HG03159 (cell line): ENCODE data around the gene RBM6.
"Not testable (repeated sequence)": the region's sequence is repeated elsewhere in the genome, so short reads cannot be mapped to it uniquely, and the experiment has no call there.

Experiments
- ATAC-seq: cut with Tn5 transposase; IDR thresholded peaks from one replicate; pipeline ENCODE4 v1.9.1; 2021; ENCODE audit warnings: mild to moderate bottlenecking, moderate library complexity; ENCODE audit not compliant: unreplicated experiment

RBM6 gene, protein sequence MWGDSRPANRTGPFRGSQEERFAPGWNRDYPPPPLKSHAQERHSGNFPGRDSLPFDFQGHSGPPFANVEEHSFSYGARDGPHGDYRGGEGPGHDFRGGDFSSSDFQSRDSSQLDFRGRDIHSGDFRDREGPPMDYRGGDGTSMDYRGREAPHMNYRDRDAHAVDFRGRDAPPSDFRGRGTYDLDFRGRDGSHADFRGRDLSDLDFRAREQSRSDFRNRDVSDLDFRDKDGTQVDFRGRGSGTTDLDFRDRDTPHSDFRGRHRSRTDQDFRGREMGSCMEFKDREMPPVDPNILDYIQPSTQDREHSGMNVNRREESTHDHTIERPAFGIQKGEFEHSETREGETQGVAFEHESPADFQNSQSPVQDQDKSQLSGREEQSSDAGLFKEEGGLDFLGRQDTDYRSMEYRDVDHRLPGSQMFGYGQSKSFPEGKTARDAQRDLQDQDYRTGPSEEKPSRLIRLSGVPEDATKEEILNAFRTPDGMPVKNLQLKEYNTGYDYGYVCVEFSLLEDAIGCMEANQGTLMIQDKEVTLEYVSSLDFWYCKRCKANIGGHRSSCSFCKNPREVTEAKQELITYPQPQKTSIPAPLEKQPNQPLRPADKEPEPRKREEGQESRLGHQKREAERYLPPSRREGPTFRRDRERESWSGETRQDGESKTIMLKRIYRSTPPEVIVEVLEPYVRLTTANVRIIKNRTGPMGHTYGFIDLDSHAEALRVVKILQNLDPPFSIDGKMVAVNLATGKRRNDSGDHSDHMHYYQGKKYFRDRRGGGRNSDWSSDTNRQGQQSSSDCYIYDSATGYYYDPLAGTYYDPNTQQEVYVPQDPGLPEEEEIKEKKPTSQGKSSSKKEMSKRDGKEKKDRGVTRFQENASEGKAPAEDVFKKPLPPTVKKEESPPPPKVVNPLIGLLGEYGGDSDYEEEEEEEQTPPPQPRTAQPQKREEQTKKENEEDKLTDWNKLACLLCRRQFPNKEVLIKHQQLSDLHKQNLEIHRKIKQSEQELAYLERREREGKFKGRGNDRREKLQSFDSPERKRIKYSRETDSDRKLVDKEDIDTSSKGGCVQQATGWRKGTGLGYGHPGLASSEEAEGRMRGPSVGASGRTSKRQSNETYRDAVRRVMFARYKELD

DNA sequence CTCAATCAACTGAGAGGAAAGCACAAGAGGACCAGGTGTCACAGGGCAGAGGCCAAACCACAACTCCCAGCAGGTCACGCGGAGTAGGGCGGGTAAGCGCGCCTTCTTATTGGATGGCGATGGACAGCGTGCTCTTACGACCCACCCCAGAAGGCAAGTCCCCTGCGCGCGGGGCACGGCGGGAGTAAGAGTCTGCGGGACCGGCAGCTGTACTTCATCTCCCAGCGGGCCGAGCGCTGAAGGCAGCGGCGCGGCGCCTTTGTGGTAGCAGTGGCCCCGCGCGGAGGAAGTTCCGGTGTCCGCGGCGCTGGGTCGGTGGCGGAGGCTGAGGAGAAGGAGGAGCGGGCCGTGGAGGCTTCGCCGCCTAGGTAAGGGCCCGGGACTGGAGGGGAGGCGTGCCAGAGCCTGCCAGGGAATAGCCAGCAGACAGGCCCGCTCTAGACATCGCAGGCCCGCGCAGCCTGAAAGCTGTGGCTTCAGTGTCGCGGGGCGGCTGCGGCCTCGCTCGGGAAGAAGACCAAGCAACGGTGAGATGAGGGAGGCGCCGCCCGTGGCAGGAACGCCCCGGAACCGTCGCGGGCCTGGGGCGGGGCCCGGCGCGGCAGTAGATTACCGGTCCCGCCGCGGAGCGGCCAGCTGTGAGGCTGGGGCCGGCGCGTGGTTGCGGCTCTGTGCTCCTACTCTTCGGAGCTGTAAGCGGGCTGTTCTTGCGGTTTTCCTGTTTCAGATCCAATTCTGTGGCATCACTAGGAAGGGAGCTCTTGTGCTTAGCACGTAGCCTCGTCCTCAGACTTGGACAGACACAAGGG is at the start of gene RBM6:
Gene RBM6, plus strand, starts transcription at position 293 of the 809 bp plus-strand sequence. CDS start 22,492 bp downstream, outside the sequence.
- ATAC-seq: peak; percentile 90

DNA sequence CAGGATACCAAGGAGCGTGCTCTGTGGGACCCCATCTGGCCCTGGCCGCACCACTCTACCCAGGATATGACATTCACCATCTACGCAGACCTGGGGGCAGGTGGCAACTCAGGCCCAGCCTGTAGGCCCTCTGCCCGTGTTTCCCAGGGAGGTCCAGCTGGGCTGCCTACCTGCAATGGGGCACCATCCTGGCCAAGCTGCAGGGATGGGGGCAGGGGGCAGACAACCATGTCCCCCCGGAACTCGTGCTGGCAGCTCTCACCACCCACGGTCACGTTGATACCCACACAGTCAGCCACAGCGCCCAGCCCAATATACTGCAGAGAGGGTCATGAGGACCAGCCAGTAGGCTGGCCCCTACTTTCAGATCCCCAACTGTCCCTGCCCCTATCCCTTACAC is 44.2 kb upstream of the RBM6 start:
- ATAC-seq: no peak

DNA sequence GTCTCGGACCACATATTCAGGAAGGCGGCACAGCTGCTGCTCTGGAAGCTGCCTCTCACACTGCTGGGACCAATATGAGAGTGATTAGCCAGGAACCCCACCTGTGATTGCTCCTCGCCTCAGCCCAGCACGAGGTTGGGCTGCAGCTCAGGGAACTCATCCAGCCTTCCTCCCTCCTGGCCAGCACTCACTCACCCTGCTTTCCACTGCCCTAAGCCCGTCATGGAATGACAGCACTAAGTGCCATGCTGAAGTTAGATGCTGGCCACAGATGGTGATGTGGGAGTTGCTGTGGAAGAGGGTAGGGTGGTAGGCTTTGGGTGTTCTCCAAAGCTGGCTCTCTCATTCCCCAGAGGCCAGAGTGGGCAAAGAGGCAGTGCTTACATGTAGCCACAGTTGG is 43.6 kb upstream of the RBM6 start:
- no peak for ATAC-seq

GRCh38 chr3:49898991-49899390 is 41.0 kb upstream of the RBM6 start:
- ATAC-seq: no peak

DNA sequence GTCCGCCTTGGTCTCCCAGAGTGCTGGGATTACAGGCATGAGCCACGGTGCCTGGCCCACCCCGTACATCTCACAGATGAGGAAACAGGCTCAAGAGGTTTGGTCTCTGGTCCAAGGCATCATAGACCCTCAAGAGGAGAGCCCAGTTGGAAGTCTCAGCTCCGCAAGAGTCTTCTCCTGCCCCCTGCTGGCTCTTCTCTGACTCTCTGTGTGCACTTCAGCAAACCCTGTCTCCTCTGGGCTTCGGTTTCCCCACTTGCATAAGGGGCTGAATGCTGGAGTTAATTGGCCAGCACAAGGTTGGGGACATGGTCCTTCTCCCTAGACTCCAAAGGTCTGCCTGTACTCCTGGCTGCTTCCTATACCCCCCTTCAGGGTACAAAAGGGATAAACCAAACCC is 40.1 kb upstream of the RBM6 start:
- no peak for ATAC-seq

- no peak for ATAC-seq
These were observed 39.3 kb upstream of the RBM6 start for GRCh38 chr3:49900491-49901153.

DNA sequence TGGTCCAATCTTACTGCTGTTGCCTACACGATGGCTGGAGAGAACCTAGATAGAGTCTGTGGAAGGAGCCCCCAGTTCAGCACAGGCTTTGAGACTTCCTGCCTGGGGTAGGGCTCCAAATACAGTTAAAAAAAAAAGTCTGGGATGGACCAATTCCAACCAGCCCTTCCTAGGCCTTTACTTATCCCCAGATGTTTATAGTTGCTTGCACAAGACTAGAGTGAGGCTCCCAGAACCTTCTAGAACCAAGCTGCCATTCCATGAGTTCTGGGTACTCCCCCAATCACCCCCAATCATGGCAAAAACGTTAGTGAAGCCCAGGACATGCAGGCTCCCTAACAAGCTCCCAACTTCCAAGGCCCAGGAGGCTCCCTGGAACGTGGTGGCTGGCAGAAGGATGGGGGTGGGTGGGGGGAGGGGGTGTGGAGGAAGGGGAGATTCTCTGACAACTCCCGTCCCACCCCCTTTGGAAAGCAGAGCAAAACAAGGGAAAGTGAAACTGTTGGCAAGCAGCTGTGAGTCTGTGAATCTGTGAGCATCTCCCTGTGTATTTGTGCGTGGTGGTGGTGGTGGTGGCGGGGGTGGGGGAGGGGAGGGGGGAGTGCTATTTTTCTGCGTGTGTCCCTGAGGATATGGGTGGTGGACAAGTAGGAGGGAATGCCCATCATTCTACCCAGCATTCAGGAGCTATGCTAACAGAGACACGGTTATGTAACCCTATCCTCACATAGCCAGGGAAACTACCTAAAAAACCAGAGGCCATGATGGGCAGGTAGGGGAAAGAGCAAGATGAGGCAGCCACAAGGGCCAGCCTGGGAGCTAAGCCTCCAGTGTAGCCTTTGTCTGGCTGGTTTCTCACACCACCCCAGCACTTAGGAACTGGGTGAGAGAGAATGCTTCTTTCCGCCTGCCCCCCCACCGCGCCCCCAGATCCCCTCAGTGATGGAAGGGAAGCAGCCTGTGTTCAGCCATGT is 38.3 kb upstream of the RBM6 start:
- no peak for ATAC-seq

- no peak for ATAC-seq
These were observed 37.2 kb upstream of the RBM6 start for GRCh38 chr3:49902511-49903345.

DNA sequence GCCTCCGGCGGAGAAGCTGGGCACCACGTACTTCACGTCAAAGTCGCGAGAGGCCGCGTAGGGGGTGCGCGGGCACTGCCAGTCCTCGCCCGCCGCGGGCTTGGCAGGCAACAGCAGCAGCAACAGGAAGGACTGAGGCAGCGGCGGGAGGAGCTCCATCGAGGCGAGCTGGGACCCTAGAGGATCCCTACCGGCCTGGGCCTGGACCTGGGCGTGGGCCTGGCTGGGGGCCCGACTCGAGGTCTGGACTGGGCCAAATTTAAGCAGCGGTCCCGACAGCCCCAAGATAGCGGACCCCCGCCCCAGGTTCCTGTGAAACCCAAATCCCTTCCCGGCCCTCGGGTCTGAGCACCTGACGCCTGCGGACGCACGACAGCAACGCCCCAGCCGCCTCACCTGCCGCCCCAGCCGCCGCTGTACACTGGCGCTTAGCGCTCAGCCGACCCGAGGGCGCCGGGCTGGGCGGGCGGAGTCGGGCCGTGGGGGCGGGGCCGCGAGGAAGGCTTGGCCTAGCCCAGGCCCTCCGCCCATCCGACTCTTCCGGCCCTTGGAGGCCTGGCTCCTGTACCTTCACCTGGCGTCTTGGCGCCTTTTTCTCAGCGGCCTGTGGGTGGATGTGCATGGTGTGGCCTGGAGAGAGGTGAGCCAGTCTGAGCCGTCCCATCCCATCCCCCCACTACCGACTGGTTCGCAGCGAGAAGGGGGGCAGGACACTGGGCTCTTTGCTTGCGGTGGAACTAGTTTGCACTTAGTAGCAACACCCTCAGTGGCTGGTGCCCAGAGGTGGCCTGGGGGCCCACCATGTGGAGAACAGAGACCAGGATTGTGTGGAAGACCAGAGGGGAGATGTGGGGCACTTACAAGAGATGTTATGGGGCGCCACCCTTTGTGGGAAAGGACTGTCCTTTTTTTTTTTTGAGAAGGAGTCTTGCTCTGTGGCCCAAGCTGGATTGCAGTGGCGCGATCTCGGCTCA is 36.2 kb upstream of the RBM6 start, which contains the start of gene MST1R:
Gene MST1R, minus strand, starts transcription at position 423 of the 974 bp plus-strand sequence. Its CDS starts 264 bp downstream, at position 159.
- ATAC-seq: peak; percentile 74

DNA sequence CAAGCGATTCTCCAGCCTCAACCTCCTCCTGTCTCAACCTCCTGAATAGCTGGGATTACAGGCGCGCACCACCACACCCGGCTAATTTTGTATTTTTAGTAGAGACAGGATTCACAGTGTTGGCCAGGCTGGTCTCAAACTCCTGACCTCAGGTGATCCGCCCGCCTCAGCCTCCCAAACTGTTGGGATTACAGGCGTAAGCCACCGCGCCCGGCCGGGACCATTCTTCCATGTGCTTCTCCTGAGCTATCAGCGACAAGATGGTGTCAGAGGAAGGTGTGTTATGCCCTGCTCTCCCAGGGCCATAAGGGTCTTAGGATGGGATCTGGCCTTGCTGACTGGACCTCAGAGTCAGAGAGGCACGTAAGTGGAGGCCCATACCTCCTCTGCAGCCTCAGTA is 35.5 kb upstream of the RBM6 start:
- ATAC-seq: not testable (repeated sequence)

GRCh38 chr3:49906073-49906743 is 33.7 kb upstream of the RBM6 start:
- ATAC-seq: no peak

DNA sequence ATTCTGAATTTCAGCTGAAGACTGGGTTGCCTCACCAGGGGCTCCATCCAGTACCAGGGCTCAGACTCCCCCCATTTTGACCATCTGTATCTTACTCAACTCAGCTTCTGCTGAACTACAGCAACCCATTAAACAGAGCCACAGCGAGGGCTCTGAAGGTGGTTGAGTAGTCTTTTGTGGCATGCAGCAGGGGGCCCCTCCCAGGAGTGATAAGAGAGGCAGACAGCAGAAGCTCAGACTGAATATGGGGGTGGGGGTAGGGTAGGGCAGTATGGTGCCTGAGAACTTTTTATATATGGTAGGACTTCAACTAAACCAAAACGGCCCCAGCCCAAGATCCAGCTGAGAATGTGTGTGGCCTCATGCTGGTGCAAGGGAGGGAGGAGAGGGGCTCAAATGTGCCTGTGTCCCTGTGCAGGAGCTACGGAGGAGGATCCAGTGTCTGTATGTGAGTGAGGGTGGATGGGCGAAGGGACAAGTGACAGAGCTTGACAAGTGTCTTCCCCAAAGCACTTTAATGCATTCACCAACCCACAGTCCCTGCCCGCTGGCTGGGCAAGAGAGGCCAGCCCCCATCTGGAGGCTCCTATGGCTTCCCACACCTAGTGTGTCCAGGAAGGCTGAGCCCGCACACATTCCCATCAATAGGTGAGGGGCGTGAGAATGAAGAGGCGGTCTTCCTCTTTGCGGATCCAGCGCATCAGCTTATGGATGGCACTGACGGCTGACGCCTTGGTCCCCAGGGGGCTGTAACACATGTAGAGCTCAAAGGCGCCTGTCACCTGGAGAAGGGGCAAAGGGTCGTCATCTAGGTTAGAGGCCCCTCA is 31.4 kb upstream of the RBM6 start:
- no peak for ATAC-seq

DNA sequence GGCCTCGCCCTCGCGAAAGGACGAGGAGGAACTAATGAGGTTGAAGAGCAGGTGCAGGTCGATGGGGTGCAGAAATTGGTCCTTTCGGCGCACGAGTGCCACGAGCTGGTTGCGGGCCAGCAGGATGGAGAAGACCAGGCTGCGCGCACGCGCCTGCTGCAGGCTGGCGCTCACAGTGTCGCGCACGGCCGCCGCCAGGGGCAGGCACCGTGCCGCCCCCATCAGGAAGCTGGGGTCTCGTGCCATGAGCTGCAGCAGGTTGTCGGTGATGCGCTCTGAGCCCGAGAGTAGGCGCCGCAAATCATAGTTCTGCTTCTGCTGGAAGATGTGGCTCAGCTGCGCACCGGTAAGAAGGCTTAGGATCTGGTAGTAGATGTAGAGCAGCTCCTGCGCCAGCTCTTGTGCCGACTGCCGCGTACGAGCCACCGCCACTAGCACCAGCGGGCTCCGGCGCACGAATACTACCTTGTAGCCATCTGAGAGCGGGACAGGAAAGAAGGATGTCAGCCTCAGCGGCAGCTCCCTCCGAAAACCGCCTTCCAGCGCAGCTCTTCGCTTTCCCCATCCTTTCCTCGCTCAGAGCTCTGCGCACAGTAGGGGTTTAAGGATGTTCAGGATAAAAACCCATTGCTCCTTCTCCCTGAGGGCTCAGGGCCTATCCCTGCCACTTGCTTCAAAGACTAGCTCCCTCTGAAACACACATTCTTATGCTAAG is 29.4 kb upstream of the RBM6 start:
- no peak for ATAC-seq

GRCh38 chr3:49911124-49911420 is 28.9 kb upstream of the RBM6 start:
- no peak for ATAC-seq

DNA sequence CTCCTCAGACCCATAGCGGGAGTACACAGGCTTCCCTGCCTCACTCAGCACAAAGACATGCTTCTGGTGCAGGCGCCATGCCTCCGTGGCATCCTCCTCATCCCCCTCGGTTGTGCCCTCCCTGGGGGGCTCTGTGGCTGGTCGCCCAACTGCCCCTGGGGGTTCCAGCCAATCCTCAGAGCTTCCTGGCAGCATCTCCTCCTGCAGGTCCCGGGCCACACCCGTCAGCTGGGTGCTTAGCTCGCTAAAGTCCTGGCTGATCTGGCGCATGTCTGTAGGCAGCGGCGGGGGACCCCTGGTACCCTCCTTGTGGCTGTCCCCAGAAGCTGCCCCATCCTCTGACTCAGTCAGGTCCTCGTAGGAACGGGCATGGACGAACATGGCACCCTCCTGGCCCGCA is 28.3 kb upstream of the RBM6 start:
- ATAC-seq: no peak
